Measurements from ENCODE around the gene CLEC18B.
"Not testable (repeated sequence)": the region's sequence is repeated elsewhere in the genome, so short reads cannot be mapped to it uniquely, and the experiment has no call there.

The CLEC18B gene

DNA sequence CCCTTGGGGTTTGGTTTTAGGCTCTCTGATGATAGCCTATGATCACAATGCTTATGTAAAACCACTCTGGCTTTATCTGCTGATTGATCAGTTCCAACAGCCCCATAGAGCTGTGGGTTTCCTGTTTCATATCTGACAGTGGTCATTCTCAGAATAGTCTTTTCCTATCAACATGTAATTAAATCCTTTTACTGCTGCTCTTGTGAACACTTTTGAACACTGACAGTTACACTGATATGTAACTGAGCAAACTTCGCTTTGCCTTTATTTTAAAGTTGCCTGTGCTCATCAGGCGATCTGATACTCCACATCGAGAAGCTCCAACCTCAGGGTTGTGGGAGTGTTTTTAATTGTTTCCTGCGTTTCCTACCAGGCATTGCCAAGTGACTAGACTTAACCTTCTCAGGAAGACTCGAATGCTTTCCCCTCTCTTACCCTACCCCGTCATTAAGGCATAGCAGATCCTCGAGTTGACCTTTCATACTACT, 17.3 kb upstream of the CLEC18B start:
- Histone ChIP-seq H3K27ac (no peak overlapping the region), H3K4me3 (ENCODE audit: low read depth in 1 of 2, low read length in 1 of 2) (no peak overlapping the region), H3K36me3 (peaks cover 4% of the 10 kb centered on the region), H3K27me3 (peaks cover 4% of the 10 kb centered on the region), H3K9me3 (no peaks in the 10 kb centered on the region), H3K4me1 (ENCODE audit: control insufficient read depth in 1 of 2, insufficient read depth in 1 of 2, low read depth in 1 of 2, low read length in 1 of 2) (no peaks in the 10 kb centered on the region)
- TF ChIP-seq, protein P1, sequence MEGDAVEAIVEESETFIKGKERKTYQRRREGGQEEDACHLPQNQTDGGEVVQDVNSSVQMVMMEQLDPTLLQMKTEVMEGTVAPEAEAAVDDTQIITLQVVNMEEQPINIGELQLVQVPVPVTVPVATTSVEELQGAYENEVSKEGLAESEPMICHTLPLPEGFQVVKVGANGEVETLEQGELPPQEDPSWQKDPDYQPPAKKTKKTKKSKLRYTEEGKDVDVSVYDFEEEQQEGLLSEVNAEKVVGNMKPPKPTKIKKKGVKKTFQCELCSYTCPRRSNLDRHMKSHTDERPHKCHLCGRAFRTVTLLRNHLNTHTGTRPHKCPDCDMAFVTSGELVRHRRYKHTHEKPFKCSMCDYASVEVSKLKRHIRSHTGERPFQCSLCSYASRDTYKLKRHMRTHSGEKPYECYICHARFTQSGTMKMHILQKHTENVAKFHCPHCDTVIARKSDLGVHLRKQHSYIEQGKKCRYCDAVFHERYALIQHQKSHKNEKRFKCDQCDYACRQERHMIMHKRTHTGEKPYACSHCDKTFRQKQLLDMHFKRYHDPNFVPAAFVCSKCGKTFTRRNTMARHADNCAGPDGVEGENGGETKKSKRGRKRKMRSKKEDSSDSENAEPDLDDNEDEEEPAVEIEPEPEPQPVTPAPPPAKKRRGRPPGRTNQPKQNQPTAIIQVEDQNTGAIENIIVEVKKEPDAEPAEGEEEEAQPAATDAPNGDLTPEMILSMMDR (IDR thresholded peaks at IDR 0.05), result no peak

DNA sequence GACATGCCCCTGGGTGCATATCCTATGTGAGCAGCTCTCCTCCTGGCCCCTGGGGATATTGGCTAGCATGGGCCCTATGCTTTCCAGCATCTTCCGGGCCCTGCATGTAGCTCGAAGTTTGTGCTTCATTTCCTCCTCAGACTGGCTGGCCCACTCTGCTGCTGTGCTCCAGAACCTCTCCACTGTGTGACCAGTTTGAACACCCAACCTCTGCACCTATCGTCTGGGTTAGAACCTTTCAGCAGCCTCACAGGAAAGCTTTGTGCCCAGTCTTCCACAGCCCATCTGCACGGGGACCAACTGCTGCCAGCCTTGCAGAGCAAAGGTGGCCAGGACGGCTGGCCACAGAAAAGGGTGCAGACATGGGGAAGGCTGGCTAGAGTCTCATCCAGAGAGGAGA, 10.2 kb upstream of the CLEC18B start:
- H3K4me1 ChIP-seq (ENCODE audit: control insufficient read depth in 1 of 2, insufficient read depth in 1 of 2, low read depth in 1 of 2, low read length in 1 of 2), result no peaks in the 10 kb centered on the region
- no peaks in the 10 kb centered on the region for H3K36me3 ChIP-seq
- H3K27me3 ChIP-seq, result no peaks in the 10 kb centered on the region
- TF ChIP-seq, protein P1 (IDR thresholded peaks at IDR 0.05), result no peak
- H3K27ac ChIP-seq, result no peak overlapping the region
- H3K4me3 ChIP-seq (ENCODE audit: low read depth in 1 of 2, low read length in 1 of 2), result no peak overlapping the region
- no peaks in the 10 kb centered on the region for H3K9me3 ChIP-seq

DNA sequence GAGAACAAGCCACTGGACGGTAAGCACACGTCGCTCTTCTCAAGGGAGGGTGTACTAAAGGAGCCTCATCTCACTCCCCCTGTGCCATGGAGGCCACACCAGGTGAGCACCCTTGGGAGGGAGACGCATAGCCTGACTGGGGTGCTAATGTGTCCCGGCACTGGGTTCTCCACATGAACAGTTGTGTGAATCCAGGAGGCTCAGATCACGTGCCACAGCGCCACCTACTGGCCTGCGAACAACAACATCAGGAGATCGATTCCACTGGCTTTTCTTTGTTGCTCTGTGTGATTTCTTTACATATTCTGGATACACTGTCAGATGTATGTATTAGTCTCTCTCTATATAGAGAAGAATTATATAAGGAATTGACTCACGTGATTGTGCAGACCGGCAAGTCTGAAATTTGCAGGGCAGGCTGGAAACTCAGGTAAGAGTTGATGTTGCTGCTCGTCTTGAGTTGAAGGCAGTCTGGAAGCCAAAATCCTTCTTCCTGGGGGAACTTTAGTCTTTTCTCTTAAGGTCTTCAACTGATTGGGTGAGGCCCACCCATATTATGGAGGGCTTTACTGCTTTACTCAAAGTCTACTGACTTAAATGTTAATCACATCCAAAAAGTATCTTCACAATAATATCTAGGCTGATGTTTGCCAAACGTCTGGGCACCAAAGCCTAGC, 8.9 kb upstream of the CLEC18B start:
- not testable (repeated sequence) for H3K9me3 ChIP-seq; H3K27me3 ChIP-seq; H3K4me1 ChIP-seq (ENCODE audit: control insufficient read depth in 1 of 2, insufficient read depth in 1 of 2, low read depth in 1 of 2, low read length in 1 of 2); H3K4me3 ChIP-seq (ENCODE audit: low read depth in 1 of 2, low read length in 1 of 2); H3K27ac ChIP-seq; H3K36me3 ChIP-seq
- TF ChIP-seq, protein P1 (IDR thresholded peaks at IDR 0.05), result peak; percentile 66

GRCh38 chr16:74428493-74428892, 7.2 kb upstream of the CLEC18B start:
- H3K9me3 ChIP-seq; H3K27ac ChIP-seq; H3K27me3 ChIP-seq; H3K36me3 ChIP-seq; H3K4me3 ChIP-seq (ENCODE audit: low read depth in 1 of 2, low read length in 1 of 2); H3K4me1 ChIP-seq (ENCODE audit: control insufficient read depth in 1 of 2, insufficient read depth in 1 of 2, low read depth in 1 of 2, low read length in 1 of 2): not testable (repeated sequence)

- not testable (repeated sequence) for H3K4me3 ChIP-seq (ENCODE audit: low read depth in 1 of 2, low read length in 1 of 2); H3K27me3 ChIP-seq; H3K4me1 ChIP-seq (ENCODE audit: control insufficient read depth in 1 of 2, insufficient read depth in 1 of 2, low read depth in 1 of 2, low read length in 1 of 2); H3K27ac ChIP-seq; H3K9me3 ChIP-seq; H3K36me3 ChIP-seq
Observed at GRCh38 chr16:74425751-74426150, 4.5 kb upstream of the CLEC18B start.

- H3K9me3 ChIP-seq; H3K27me3 ChIP-seq; H3K4me1 ChIP-seq (ENCODE audit: control insufficient read depth in 1 of 2, insufficient read depth in 1 of 2, low read depth in 1 of 2, low read length in 1 of 2); H3K4me3 ChIP-seq (ENCODE audit: low read depth in 1 of 2, low read length in 1 of 2); H3K36me3 ChIP-seq; H3K27ac ChIP-seq: not testable (repeated sequence)
Observed at GRCh38 chr16:74423721-74424120, 2.4 kb upstream of the CLEC18B start.

DNA sequence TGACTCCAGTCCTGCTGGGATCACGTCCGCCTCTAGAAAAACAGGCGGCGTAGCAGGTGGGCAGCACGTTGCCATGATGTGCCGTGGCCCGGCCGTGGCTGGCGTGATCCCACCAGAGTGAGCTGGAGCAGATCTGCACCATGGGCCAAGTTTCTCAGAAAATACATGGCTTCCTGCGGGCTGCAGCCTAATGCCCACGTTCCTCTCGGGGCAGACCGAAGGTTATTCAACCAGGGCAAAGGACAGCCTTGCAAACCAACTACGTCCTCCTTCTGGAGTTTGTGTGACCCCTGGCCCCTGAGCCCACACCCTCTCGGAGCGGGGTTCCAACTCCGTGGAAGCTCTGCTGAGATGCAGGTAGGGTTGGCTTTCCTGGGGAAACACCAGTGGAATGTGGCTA, 808 bp upstream of the CLEC18B start:
- not testable (repeated sequence) for H3K27me3 ChIP-seq; H3K36me3 ChIP-seq; H3K4me1 ChIP-seq (ENCODE audit: control insufficient read depth in 1 of 2, insufficient read depth in 1 of 2, low read depth in 1 of 2, low read length in 1 of 2); H3K27ac ChIP-seq; H3K4me3 ChIP-seq (ENCODE audit: low read depth in 1 of 2, low read length in 1 of 2); H3K9me3 ChIP-seq

- H3K27me3 ChIP-seq; H3K4me3 ChIP-seq (ENCODE audit: low read depth in 1 of 2, low read length in 1 of 2); H3K27ac ChIP-seq; H3K36me3 ChIP-seq; H3K9me3 ChIP-seq; H3K4me1 ChIP-seq (ENCODE audit: control insufficient read depth in 1 of 2, insufficient read depth in 1 of 2, low read depth in 1 of 2, low read length in 1 of 2): not testable (repeated sequence)
Observed at GRCh38 chr16:74421482-74421785, 156 bp upstream of the CLEC18B start.

- not testable (repeated sequence) for H3K27ac ChIP-seq; H3K27me3 ChIP-seq; H3K4me3 ChIP-seq (ENCODE audit: low read depth in 1 of 2, low read length in 1 of 2); H3K36me3 ChIP-seq; H3K9me3 ChIP-seq; H3K4me1 ChIP-seq (ENCODE audit: control insufficient read depth in 1 of 2, insufficient read depth in 1 of 2, low read depth in 1 of 2, low read length in 1 of 2)
Observed at GRCh38 chr16:74419811-74420210, 1.5 kb downstream of the CLEC18B start.

GRCh38 chr16:74417897-74418296, 3.4 kb downstream of the CLEC18B start:
- not testable (repeated sequence) for H3K27me3 ChIP-seq; H3K4me3 ChIP-seq (ENCODE audit: low read depth in 1 of 2, low read length in 1 of 2); H3K27ac ChIP-seq; H3K9me3 ChIP-seq; H3K36me3 ChIP-seq; H3K4me1 ChIP-seq (ENCODE audit: control insufficient read depth in 1 of 2, insufficient read depth in 1 of 2, low read depth in 1 of 2, low read length in 1 of 2)

DNA sequence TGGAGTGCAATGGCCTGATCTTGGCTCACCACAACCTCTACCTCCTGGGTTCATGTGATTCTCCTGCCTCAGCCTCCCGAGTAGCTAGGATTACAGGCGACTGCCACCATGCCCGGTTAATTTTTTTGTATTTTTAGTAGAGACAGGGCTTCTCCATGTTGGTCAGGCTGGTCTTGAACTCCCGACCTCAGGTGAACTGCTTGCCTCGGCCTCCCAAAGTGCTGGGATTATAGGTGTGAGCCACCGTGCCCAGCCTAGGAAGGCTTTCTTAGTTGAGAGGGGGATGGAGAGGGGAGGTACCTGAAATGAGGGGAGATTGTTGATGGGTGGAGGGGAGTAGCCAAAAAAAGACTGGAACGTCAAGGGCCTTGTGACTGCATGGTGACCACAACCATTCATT, 7.4 kb downstream of the CLEC18B start:
- H3K4me3 ChIP-seq (ENCODE audit: low read depth in 1 of 2, low read length in 1 of 2); H3K9me3 ChIP-seq; H3K27ac ChIP-seq; H3K27me3 ChIP-seq; H3K4me1 ChIP-seq (ENCODE audit: control insufficient read depth in 1 of 2, insufficient read depth in 1 of 2, low read depth in 1 of 2, low read length in 1 of 2); H3K36me3 ChIP-seq: not testable (repeated sequence)
